ENCODE data around the gene VDR.
"Not testable (repeated sequence)": the region's sequence is repeated elsewhere in the genome, so short reads cannot be mapped to it uniquely, and the experiment has no call there.

Gene VDR

DNA sequence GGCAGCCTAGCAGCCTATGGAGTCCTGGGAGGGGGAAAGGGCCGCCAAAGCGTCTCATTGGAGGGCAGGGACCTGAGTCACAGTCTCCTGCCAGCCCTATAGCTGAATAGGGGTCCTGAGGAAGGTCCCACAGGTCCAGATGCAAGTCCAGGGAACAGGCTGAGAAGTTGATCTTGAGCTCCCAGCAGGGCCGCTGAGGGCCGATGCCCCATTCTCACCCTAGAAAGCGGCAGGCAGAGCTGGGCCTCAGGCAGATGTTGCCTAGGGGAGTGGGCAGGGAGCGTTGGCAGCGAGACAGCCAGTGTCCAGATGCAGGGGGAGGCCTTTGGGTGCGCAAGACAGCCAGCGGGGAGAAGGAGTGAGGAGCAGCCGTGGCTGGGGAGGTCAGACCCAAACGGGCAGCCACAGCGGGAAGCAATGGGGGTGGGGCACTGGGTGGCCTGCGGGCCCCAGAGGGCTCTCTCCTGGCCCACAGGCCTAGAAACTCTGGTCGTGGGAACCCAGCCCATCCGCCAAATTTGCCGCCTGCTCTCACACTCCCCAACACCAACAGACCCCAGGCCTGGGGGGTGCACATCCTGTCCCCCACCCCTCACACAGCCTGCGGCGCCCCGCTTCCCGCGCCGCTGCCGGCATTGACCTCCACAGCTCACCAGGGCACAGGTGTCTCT, 86.2 kb downstream of the VDR start:
- H3K27ac ChIP-seq = peak overlapping the region; percentile 91
- no peak for DNase-seq (ENCODE audit: low read depth, low spot score)

DNA sequence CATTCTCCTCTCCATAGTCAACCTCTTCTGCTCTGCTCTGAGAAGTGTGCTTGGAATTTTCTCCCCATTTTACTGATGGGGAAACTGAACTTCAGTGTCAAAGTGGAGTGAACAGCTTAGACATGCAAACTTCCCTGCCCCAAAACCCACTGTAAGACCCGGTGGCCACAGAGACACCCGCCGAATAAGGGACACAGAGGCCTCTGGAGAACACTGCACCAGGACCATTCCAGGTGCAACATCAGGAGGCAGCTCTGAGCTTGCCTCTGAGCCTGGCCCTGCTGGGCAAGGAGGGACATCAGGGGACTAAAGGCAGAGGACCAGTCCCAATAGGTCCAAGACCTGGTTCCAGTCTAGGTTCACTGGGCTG, 86.8 kb downstream of the VDR start:
- H3K27ac ChIP-seq = peak overlapping the region; percentile 91
- no peak for DNase-seq (ENCODE audit: low read depth, low spot score)

DNA sequence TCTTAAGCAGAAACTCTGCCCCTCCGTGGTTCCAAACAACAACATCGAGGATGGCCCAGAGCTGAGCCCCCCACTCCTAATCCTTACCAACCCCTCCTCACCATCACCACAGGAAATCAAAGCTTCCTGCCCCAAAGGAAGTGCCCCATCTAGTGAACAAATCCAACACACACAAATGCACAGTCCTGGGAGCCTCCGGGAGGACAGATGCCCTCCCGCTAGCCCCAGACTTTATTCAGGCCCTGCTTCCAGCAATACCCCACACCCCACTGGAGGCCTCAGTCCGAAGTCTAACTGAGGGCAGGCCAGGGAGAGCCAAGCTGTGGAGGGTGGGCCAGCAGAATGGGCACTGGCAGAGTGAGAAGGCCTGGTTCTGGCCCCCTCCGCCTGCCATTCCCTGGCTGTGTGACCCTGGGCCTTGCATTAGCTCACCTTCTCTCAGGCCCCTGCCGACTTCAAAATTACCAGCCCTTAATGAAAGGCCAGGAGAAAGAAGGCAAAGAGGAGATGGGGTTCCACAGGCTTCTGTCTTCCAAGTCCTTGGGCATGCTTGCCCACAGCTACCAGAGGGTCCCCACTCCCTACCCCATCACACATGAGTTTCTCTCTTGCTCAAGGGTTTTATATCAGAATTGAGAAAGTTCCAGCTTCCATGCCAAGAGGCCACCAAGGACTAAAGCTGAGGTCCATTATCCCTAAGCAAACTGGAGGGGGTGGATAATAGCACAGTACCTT, 87.4 kb downstream of the VDR start:
- no peak for DNase-seq (ENCODE audit: low read depth, low spot score)
- H3K27ac ChIP-seq = peak overlapping the region; percentile 91

DNA sequence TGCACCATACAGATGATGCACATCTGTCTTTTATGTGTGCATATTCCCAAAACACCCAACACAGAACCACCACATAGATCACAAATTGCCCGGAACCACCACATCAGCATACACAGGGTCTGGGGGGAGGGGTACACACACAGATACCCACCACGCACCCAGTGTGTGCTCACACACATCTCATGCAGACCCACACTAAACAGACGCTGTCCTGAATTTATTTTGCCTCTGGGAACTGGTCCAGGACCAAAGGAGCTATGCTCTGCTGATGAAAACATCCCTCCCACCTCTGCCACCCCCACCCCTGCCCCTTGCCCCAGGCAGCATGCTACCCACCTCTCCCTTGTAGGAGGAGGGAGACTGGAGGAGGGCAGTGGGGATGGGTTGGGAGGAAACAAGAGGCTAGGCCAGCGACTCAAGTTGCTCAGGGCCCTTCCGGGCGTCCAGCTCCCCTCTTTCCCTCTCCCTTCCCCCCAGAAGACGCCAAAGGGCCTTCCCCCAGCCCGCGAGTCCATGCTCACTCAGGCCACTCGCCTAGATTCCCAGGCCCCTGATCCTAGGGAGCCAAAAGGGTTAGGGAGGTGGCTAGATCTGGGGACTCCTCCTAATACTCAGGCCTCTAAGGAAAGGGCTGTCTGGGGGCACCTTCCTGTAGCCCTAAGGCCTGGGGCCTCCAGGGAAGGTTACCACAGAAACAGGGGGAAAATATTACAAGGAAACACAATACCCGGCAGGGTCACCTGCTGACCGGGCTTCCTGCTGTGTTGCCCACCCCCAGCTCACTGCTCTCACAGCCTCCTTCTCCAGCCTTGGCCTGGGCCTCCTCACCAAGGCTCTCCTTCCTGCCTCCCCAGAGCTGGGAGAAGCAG, 88.2 kb downstream of the VDR start:
- no peak for DNase-seq (ENCODE audit: low read depth, low spot score)
- H3K27ac ChIP-seq = peak overlapping the region; percentile 91

DNA sequence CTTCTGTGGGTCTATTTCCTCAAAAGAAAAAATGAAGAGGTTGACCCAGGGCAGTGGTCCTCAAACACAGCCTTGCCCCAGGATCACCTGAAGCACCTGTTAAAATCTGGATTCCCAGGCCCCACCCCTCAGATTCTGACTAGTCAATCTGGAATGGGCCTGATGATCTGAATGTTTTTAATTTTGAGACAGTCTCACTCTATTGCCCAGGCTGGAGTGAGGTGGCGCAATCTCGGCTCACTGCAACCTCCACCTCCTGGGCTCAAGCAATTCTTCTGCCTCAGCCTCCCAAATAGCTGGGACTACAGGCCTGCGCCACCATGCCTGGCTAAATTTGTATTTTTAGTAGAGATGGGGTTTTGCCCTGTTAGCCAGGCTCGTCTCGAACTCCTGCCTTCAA, 89.3 kb downstream of the VDR start:
- not testable (repeated sequence) for DNase-seq (ENCODE audit: low read depth, low spot score)
- H3K27ac ChIP-seq = peak overlapping the region; percentile 76

DNA sequence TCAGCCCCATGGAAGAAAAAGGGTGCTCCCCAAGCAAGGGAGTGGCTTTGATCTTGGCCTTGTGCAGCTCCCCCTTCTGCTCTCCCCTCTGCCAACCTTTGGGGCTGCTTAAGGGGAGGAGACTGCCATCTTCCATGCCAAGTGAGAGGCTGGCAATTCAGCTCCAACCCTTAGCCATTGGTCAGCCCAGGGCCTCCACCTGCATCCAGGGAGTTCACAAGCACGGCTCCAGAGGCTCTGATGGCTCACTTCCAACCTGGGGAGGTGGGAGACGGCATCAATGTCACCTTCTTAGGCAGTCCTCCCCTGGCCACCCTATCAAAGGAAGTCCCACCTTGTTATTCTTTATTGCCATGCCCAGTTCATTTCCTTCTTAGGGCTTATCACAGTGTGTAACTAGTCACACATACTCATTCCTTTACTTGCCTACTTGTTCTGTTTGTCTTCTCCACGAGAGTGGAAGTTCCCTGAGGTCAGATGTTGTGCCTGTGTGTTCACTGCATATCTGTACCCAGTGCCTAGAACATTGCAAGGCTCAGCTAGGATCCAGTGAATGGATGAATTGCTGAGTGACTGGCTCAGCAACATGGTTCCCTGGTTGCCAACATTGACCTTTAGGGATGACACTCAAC, 90.1 kb downstream of the VDR start:
- no peak for DNase-seq (ENCODE audit: low read depth, low spot score)

DNA sequence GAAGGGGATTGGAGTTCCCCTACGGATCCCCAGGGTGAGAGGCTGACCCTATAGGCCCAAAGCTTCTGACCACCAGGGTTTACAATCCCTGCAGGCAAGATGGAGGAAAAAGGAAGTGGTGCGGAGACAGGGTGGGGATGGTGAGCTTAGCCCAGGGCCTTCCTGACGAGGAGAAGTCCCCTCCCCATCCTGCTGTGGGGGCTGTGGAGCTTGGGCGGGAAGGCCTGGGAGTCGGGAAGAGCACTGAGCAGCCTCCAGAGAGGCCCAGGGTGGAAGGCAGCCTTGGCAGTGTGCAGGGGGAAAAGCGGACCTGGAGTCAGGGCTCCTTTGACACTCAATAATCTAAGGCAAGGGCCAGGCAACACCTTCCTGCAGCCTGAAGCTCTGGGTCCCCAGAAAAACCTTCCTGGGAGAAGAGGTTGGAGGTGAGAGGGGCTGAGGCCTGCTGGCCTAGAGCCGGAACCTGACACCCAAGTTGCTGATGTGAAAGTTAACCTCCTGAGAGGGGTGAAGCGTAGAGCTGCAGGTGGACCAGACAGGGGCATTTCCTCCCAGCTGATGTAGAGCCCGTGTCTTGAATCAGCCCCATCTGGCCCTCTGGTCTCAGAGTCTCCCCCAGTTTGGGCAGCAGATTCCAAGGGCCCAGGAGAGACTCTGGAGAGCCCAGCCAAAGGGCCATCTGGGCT, 91.1 kb downstream of the VDR start:
- H3K27ac ChIP-seq = peak overlapping the region; percentile 76
- no peak for DNase-seq (ENCODE audit: low read depth, low spot score)

More for the DNA sequence above, 90.1 kb downstream of the VDR start:
- peak overlapping the region; percentile 76 for H3K27ac ChIP-seq

DNA sequence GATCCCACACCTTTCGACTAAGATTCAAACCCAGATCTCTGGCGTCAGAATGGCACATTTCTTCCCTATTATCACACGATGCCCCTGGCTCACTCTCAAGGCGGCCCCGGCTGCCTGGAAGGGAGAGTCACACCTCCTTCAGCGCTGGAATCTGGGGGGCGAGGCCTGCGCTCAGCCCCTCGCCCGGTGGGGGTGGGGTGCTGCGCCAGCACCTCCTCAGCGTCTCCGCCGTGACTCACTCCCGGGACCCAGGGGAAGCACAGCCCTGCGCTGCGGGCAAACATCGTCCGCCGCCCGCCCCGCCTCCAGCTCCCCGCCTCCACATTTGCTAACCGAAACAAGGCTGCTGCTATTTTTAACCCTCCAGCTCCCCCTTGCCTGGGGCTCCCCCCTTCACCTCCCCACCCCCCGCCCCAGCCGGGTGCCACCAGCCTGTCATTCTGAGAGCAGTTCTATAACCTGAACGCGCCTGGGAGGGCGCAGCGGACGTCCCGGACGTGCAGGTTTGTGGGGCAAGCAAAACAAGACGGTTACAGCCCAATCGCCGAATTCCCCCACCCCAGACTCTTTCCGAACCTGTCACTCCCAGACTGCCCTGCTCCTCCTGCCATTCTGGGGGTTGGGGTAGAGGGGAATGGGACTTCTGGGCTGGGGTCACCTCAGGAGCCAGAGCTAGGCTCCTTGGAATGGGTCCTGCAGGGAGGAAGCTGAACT, 91.8 kb downstream of the VDR start:
- H3K27ac ChIP-seq = peak overlapping the region; percentile 76
- no peak for DNase-seq (ENCODE audit: low read depth, low spot score)

DNA sequence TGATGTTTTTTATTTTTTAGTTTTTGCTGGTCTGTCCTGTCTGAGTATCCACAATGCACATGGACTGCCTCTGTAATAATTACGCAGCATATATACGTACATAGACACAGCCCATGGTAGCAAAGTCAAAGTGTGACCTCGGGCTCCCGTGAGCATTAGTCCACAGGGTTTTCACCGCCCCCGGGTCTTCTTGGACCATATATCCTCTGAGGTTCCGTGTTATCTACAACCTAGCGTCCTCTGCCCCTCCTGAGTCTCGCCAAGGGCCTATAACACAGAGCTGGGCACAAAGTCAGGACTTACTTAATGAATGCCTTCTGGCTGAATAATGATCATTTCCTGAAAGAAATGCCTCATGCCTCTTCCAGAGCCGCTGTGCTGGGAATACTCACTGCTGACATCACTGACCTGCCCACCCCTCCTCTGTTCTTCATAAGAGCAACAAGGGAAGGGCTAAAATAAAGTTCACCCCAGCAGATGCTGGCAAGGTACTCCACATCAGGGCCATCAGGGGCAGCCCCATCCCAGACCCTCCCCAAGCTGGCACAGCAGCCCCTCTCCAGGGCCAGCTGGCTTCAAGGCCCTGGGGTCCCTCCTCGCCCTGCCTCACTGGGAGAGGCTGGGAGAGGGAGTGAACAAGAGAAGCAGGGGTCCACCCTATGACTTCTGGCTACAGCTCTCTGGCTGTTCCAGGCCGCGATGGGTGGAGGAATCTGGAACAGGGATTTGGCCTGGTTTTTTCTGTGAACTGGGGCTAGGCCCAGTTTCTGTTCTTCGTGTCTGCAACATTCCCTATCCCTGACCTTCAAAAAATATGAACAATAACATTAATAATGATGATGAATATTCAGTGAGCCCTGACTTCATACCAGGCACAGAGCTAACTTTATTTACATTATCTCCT, 93.0 kb downstream of the VDR start:
- H3K27ac ChIP-seq = peak overlapping the region; percentile 76
- DNase-seq (ENCODE audit: low read depth, low spot score) = no peak

DNA sequence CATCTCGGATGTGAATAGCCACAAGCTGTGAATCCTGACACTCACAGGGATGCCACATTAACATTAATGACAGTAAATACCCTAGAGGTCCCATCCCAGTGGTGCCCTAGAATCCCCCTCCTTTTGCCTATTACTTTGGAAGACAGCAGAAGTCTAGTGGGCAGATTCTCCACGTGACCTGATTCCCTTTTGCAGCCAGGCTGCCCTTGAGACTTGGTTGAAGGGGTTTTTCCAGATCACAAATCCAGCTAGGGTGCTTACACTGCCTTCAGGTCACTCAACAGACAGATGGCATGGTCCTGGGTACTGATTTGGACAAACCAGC, 93.8 kb downstream of the VDR start:
- no peak for DNase-seq (ENCODE audit: low read depth, low spot score)

DNA sequence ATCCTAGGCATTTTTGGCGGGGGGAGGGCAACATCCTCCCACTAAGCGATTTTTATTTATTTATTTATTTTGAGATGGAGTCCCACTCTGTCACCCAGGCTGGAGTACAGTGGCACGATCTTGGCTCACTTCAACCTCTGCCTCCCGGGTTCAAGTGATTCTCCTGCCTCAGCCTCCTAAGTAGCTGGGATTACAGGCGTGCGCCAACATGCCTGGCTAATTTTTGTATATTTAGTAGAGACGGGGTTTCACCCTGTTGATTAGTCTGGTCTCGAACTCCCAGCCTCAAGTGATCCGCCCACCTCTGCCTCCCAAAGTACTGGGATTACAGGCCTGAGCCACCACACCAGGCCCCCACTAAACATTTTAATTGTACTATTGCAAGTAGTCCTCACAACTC, 95.3 kb downstream of the VDR start:
- peak overlapping the region; percentile 17 for H3K27ac ChIP-seq

More for the DNA sequence above, 93.8 kb downstream of the VDR start:
- H3K27ac ChIP-seq = peak overlapping the region; percentile 76

DNA sequence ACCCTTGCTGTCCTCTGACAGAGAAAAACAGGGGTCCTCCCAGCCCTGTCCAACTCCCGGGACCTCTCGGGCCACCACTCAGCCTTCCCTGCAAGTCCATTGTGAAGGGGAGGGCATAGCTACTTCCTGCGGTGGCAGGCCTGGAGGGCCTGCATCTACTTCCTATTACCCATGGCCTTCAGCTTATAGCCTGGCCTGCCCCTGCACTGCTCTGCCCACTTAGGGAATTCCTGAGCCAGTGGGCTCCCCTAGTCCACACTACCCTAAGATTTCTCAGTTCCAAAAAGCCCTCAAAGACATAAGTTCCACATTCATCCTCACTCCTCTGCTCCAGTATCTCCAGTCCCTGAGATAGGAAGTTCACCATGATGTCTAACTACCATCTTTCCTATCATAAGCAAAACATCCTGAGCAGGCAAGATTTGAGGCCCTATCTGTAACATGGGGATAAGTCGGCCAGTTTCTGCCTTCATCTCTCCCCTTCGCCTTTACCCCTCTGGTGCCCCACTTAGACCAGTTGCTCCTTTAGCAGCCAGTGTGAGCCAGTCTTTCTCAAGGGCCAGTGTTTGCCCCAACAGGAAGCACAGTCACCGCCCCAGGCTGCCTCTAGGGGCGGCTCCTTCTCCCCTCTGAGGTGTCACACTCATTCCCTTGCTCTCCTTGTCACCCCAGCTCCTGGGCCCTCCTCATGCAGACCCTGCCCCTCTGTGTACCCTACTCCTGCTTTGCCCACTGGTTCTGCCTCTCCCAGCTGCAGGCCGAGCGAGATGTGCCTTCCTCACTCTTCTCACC, 96.0 kb downstream of the VDR start:
- no peak for DNase-seq (ENCODE audit: low read depth, low spot score)

More for the DNA sequence above, 95.3 kb downstream of the VDR start:
- DNase-seq (ENCODE audit: low read depth, low spot score) = not testable (repeated sequence)

DNA sequence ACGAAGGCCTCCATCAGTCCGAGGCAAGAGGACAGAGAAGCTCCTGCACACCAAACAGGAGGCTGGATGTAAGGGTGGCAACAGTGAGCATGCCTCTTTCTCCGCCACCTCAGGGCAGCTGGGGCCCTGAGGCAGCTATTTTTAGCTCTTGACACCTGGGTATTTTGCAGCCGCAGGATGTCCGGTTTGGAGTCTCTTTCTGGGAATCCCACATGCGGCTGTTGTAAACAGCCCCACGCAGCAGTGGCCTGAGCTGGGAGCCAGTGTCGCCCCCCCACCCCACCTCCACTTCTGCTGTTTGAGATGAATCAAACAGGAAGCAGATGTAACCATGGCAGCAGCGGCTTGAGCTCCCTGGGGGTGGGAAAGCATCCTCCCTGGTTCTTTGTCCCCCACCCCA, 96.7 kb downstream of the VDR start:
- DNase-seq (ENCODE audit: low read depth, low spot score) = no peak
- H3K27ac ChIP-seq = no peak overlapping the region

More for the DNA sequence above, 96.0 kb downstream of the VDR start:
- H3K27ac ChIP-seq = peak overlapping the region; percentile 17

DNA sequence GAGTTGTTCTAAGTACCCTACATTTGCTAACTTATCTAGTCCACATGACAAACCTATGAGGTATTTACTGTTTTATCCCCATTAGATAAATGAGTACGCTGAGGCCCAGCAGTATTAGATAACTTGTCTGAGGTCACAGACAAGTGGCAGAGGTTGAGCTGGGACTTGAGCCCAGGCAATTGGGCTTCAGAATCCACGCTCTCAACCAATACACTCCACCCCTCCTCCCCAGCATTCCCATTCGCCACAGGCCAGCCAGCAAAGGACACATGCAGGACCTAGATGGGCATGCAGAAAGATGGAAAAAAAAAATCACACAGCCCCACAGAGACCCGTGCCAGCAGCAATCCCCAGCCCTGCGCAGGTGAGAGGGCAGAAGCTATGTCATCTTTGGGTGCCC, 97.5 kb downstream of the VDR start:
- no peak overlapping the region for H3K27ac ChIP-seq
- no peak for DNase-seq (ENCODE audit: low read depth, low spot score)

DNA sequence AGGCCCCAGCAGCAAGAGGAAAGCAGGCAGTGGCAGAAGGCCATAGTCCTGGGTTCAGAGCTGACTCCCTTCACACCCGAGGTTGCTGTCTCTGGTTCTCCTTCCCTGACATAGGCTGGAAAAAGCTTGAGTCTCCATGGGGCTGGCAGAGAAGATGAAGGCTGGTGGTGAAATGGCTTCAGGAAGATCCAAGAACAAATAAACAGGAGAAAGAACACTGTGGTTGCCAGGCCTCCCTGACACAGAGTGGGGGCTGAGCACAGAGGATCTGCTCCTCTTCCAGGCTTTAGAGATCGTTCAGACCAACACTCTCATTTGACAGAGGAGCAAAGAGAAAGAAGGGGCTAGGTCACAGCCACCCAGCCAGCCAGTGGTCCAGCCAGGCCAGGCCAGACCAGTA, 99.4 kb downstream of the VDR start:
- no peak for DNase-seq (ENCODE audit: low read depth, low spot score)
- H3K27ac ChIP-seq = no peak overlapping the region

DNA sequence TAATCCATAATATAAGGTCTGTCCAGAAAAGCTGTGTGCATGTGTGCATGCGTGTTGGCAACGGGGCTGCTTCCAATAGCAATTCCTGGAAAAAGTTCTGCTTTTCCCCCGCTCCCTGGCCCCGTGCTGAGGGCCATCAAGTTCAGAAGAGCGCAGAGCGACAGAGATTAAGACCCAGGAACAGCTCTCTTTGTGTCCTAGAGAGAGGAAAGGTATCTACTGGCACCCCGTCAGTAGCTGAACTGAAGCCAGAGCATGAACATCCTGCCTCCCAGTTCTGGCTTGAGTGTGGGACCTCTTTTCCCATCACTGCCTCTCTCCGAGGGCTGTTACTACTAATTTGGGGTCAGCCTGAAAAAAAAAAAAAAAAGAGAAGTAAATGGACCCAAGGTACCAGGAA, 100.6 kb downstream of the VDR start:
- no peak for DNase-seq (ENCODE audit: low read depth, low spot score)
- H3K27ac ChIP-seq = no peak overlapping the region

DNA sequence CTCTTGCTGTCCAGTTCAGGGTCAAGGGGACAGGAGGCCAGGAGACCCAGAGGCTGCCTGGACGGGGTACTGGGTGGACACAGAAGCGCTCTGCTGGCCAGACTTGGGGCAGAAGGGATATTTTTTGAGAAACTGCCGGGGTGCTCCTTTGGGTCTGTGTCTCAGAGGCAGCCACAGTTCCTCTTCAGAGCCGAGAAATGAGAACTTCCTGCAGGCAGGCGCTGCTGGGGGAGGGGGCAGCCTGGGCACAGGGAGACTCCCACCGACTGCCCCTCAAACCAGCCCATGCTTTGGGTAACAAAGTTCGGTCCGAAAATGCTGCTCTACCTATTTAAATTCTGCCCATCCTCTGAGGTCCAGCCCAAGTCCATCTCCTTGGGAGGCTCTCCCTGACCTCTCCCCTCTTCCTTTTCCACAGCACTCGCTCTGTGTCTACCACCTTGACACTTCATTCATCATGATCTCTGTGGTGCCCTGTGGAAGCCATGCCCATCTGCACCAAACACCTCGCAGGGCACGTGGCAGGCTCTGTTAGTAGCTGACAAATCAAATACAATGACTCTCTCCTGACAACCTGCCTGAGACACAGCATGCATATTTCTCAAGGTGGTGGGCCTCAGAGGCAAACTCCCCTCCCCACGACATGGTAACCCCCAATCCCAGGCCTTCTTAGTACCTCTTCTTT, 101.5 kb downstream of the VDR start:
- H3K27ac ChIP-seq = no peak overlapping the region
- no peak for DNase-seq (ENCODE audit: low read depth, low spot score)
